Measurements from ENCODE around the gene TEX26.

Gene TEX26

GRCh38 chr13:30976025-30976424, 43.6 kb downstream of the TEX26 start:
- no peak for DNase-seq (ENCODE audit: low read depth in 2 of 2)

GRCh38 chr13:30978981-30979956, 46.8 kb downstream of the TEX26 start:
- DNase-seq (ENCODE audit: low read depth in 2 of 2) = peak in 1 of 2 donors; percentile 17

GRCh38 chr13:30982506-30982905, 50.0 kb downstream of the TEX26 start:
- no peak for DNase-seq (ENCODE audit: low read depth in 2 of 2)

GRCh38 chr13:30982906-30983305, 50.5 kb downstream of the TEX26 start:
- DNase-seq (ENCODE audit: low read depth in 2 of 2) = no peak

- no peak for DNase-seq (ENCODE audit: low read depth in 2 of 2)
These were observed 51.0 kb downstream of the TEX26 start for GRCh38 chr13:30983431-30983830.

- DNase-seq (ENCODE audit: low read depth in 2 of 2) = no peak
These were observed 52.2 kb downstream of the TEX26 start for GRCh38 chr13:30984620-30985019.

GRCh38 chr13:30985637-30986205, 53.3 kb downstream of the TEX26 start:
- DNase-seq (ENCODE audit: low read depth in 2 of 2) = no peak

- DNase-seq (ENCODE audit: low read depth in 2 of 2) = no peak
These were observed 58.7 kb downstream of the TEX26 start for GRCh38 chr13:30991184-30991583.

- no peak for DNase-seq (ENCODE audit: low read depth in 2 of 2)
These were observed 59.5 kb downstream of the TEX26 start for GRCh38 chr13:30991922-30992321.

GRCh38 chr13:30995331-30995730, 62.9 kb downstream of the TEX26 start:
- no peak for DNase-seq (ENCODE audit: low read depth in 2 of 2)

GRCh38 chr13:30997697-30998096, 65.2 kb downstream of the TEX26 start:
- DNase-seq (ENCODE audit: low read depth in 2 of 2) = no peak

GRCh38 chr13:30998136-30999088, 66.0 kb downstream of the TEX26 start:
- DNase-seq (ENCODE audit: low read depth in 2 of 2) = no peak

- DNase-seq (ENCODE audit: low read depth in 2 of 2) = no peak
These were observed 68.4 kb downstream of the TEX26 start for GRCh38 chr13:31000889-31001288.

GRCh38 chr13:31001647-31002046, 69.2 kb downstream of the TEX26 start:
- no peak for DNase-seq (ENCODE audit: low read depth in 2 of 2)

- no peak for DNase-seq (ENCODE audit: low read depth in 2 of 2)
These were observed 72.6 kb downstream of the TEX26 start for GRCh38 chr13:31005066-31005465.

- no peak for DNase-seq (ENCODE audit: low read depth in 2 of 2)
These were observed 75.0 kb downstream of the TEX26 start for GRCh38 chr13:31007417-31007816.

GRCh38 chr13:31008400-31009115, 76.1 kb downstream of the TEX26 start:
- no peak for DNase-seq (ENCODE audit: low read depth in 2 of 2)

GRCh38 chr13:31009166-31009565, 76.7 kb downstream of the TEX26 start:
- DNase-seq (ENCODE audit: low read depth in 2 of 2) = no peak

GRCh38 chr13:31010296-31010695, 77.8 kb downstream of the TEX26 start:
- DNase-seq (ENCODE audit: low read depth in 2 of 2) = no peak

GRCh38 chr13:31011193-31011860, 78.9 kb downstream of the TEX26 start:
- no peak for DNase-seq (ENCODE audit: low read depth in 2 of 2)

Measured in stimulated activated CD4-positive, alpha-beta T cell treated with anti-CD3 and anti-CD28 coated beads, Interleukin-1b, Interleukin-23, amount 100 ng/mL, for 1 hour (primary cell).